ENCODE data around the gene ELP1. TPM values are rescaled to one million over a fixed set of nuclear protein-coding genes. Genes with fewer than 3 reads are reported as not detected.

Gene ELP1
- total and polyA plus RNA-seq, 2 of the 4 experiments (the other 2 are of a cell fraction): 20.0 to 43.2 TPM

DNA sequence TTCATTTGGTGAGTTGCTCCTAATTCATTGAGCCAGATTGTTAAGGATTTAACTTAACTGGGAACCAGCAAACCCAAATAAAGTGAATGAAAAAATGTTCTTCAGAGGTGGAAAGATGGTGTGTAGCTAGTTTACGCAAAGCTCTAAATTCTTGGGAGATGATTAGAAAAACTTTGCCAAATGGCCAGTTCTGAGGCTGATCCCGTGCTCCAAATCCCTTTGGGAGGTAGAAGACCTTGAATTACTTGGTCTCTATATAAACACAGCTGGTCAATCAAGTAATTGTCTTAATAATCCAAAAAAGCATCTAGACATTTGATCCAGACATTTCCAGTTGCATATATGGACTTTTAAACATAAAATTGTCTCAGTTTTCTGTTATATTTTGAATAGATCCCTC, 89.5 kb downstream of the ELP1 start:
- no peak overlapping the region for H4K91ac ChIP-seq (ENCODE audit: insufficient read depth, low read depth, low read length)
- H3K14ac ChIP-seq (replicated peaks; ENCODE audit: low read depth, low read length): no peak overlapping the region
- no peak overlapping the region for H2BK120ac ChIP-seq (ENCODE audit: low read depth, low read length)
- H2BK5ac ChIP-seq (ENCODE audit: low read depth, low read length, poor library complexity, severe bottlenecking): no peak overlapping the region
- DNase-seq: no peak
- no peak overlapping the region for H3K27ac ChIP-seq (ENCODE audit: insufficient read depth, low read length)
- no peak overlapping the region for H2AK5ac ChIP-seq (ENCODE audit: low read depth, low read length)
- dilution Hi-C loops (cut with HindIII; ENCODE audit: low sequenced_read_pairs, unreplicated experiment) (no loop called here), in situ Hi-C loops (cut with MboI; ENCODE audit: low sequenced_read_pairs) (no loop called here), intact Hi-C loops (cut with micrococcal nuclease) (loop anchor here (2.0 kb wide), 1 partner anchor 20 kb away; no protein-coding TSS in a partner anchor)
- no TSS peak for BruUV-seq (replicated peaks)
- ATAC-seq (ENCODE audit: low read depth): no peak
- H4K5ac ChIP-seq (ENCODE audit: low read depth, low read length): no peak overlapping the region
- no peaks in the 10 kb centered on the region for H3K36me3 ChIP-seq (ENCODE audit: control insufficient read depth, insufficient read depth, low read length)
- H3K4ac ChIP-seq (ENCODE audit: low read depth, low read length): no peak overlapping the region
- no peaks in the 10 kb centered on the region for H3K9me3 ChIP-seq (ENCODE audit: control insufficient read depth, insufficient read depth, low read length)
- no peaks in the 10 kb centered on the region; the same call in 1 of the 2 replicates for H3K27me3 ChIP-seq (ENCODE audit: control insufficient read depth, insufficient read depth, low read length)
- WGBS, 2 experiments (ENCODE audit: extremely low coverage in 2 of 2, insufficient read length in 1 of 2): 60% methylated on average over 1 of the region's 2 CpGs; no CpG with 5 or more reads in 1 of the 2 experiments
- no peak overlapping the region for H2BK15ac ChIP-seq (ENCODE audit: low read depth, low read length)
- ChIA-PET CTCF (interaction anchor here (0.7 kb wide), 1 partner anchor 963 kb away, joined by 5 read pairs; no protein-coding TSS in a partner anchor), POLR2A (ENCODE audit: unreplicated experiment) (no interaction called here)
- H2AFZ ChIP-seq (replicated peaks; ENCODE audit: low read length, poor library complexity): no peak overlapping the region
- H4K20me1 ChIP-seq (ENCODE audit: insufficient read depth, low read length): no peaks in the 10 kb centered on the region
- H3K23ac ChIP-seq (ENCODE audit: low read depth, low read length): no peak overlapping the region
- no peaks in the 10 kb centered on the region for H3K4me1 ChIP-seq (ENCODE audit: control insufficient read depth, insufficient read depth, low read length)
- H3K56ac ChIP-seq (ENCODE audit: extremely low read depth, insufficient read depth, low read length): no peak overlapping the region
- H2AK9ac ChIP-seq (replicated peaks; ENCODE audit: low read depth, low read length, poor library complexity): no peak overlapping the region
- H3K4me2 ChIP-seq (ENCODE audit: low read depth, low read length): no peak overlapping the region
- no peak overlapping the region for H2BK20ac ChIP-seq (ENCODE audit: low read depth, low read length)
- no peaks in the 10 kb centered on the region for H3K9me1 ChIP-seq (ENCODE audit: insufficient read depth, low read length)
- no peak overlapping the region for H3K9ac ChIP-seq (ENCODE audit: low read depth, low read length)
- TF ChIP-seq BHLHE40 (IDR thresholded peaks at IDR 0.05; ENCODE audit: low read depth, low read length): no peak
- TF ChIP-seq CHD1 (IDR thresholded peaks at IDR 0.05; ENCODE audit: low read depth, low read length): no peak
- TF ChIP-seq, protein P1, sequence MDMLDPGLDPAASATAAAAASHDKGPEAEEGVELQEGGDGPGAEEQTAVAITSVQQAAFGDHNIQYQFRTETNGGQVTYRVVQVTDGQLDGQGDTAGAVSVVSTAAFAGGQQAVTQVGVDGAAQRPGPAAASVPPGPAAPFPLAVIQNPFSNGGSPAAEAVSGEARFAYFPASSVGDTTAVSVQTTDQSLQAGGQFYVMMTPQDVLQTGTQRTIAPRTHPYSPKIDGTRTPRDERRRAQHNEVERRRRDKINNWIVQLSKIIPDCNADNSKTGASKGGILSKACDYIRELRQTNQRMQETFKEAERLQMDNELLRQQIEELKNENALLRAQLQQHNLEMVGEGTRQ (IDR thresholded peaks at IDR 0.05; ENCODE audit: low read depth, low read length): no peak
- TF ChIP-seq, protein P2, sequence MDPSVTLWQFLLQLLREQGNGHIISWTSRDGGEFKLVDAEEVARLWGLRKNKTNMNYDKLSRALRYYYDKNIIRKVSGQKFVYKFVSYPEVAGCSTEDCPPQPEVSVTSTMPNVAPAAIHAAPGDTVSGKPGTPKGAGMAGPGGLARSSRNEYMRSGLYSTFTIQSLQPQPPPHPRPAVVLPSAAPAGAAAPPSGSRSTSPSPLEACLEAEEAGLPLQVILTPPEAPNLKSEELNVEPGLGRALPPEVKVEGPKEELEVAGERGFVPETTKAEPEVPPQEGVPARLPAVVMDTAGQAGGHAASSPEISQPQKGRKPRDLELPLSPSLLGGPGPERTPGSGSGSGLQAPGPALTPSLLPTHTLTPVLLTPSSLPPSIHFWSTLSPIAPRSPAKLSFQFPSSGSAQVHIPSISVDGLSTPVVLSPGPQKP (IDR thresholded peaks at IDR 0.05; ENCODE audit: borderline replicate concordance, low read depth, low read length): no peak
- TF ChIP-seq NFE2L2 (IDR thresholded peaks at IDR 0.05; ENCODE audit: low read depth, low read length): no peak
- TF ChIP-seq RFX5 (IDR thresholded peaks at IDR 0.05; ENCODE audit: low read depth, low read length): no peak
- TF ChIP-seq POLR2A (IDR thresholded peaks at IDR 0.05; ENCODE audit: low read depth, low read length): no peak
- TF ChIP-seq FOS (IDR thresholded peaks at IDR 0.05; ENCODE audit: low read depth, low read length): no peak
- no peak for TF ChIP-seq MXI1 (IDR thresholded peaks at IDR 0.05; ENCODE audit: borderline replicate concordance, low read depth, low read length)
- H3K79me1 ChIP-seq (ENCODE audit: low read depth in 1 of 2, low read length in 2 of 2): no peaks in the 10 kb centered on the region
- H3K4me3 ChIP-seq (ENCODE audit: insufficient read depth, low read depth, low read length): no peak overlapping the region
- H3K18ac ChIP-seq (ENCODE audit: low read depth, low read length): no peak overlapping the region
- H4K8ac ChIP-seq (ENCODE audit: low read depth in 2 of 2, low read length in 2 of 2): no peak overlapping the region
